Stimulated activated CD4-positive, alpha-beta T cell treated with anti-CD3 and anti-CD28 coated beads, TNF-alpha, amount 100 ng/mL, for 48 hours (primary cell): ENCODE data around the gene DLK1.

Source experiments
- DNase-seq, 3 donors: peaks; one replicate each; pipeline ENCODE4 v3.0.0-alpha.2; 2020; ENCODE audit warnings: low read depth in 3 of 3

Gene DLK1

GRCh38 chr14:100761481-100761880 lies 34.8 kb downstream of the DLK1 start:
- DNase-seq, result no peak

- DNase-seq, result no peak
Measured at GRCh38 chr14:100762089-100762515, 35.4 kb downstream of the DLK1 start.

GRCh38 chr14:100762901-100763300 lies 36.2 kb downstream of the DLK1 start:
- no peak for DNase-seq

GRCh38 chr14:100764471-100765115 lies 37.9 kb downstream of the DLK1 start:
- no peak for DNase-seq

GRCh38 chr14:100765296-100765695 lies 38.6 kb downstream of the DLK1 start:
- no peak for DNase-seq

GRCh38 chr14:100765991-100766390 lies 39.3 kb downstream of the DLK1 start:
- DNase-seq, result no peak

GRCh38 chr14:100767003-100767787 lies 40.5 kb downstream of the DLK1 start:
- no peak for DNase-seq

GRCh38 chr14:100767788-100768536 lies 41.3 kb downstream of the DLK1 start:
- DNase-seq, result no peak

- DNase-seq, result no peak
Measured at GRCh38 chr14:100769035-100769939, 42.6 kb downstream of the DLK1 start.

- no peak for DNase-seq
Measured at GRCh38 chr14:100770046-100770445, 43.4 kb downstream of the DLK1 start.

GRCh38 chr14:100770605-100771120 lies 44.0 kb downstream of the DLK1 start:
- DNase-seq, result no peak

GRCh38 chr14:100771121-100771800 lies 44.6 kb downstream of the DLK1 start:
- DNase-seq, result no peak

GRCh38 chr14:100772607-100773165 lies 46.0 kb downstream of the DLK1 start:
- DNase-seq, result no peak

GRCh38 chr14:100773331-100774163 lies 46.9 kb downstream of the DLK1 start:
- DNase-seq, result no peak

- DNase-seq, result no peak
Measured at GRCh38 chr14:100774164-100774537, 47.5 kb downstream of the DLK1 start.

GRCh38 chr14:100775351-100775830 lies 48.7 kb downstream of the DLK1 start:
- DNase-seq, result no peak

GRCh38 chr14:100775831-100776591 lies 49.3 kb downstream of the DLK1 start:
- DNase-seq, result no peak

GRCh38 chr14:100776681-100777365 lies 50.1 kb downstream of the DLK1 start:
- no peak for DNase-seq
